ENCODE measurements around the gene RELCH.

DNA sequence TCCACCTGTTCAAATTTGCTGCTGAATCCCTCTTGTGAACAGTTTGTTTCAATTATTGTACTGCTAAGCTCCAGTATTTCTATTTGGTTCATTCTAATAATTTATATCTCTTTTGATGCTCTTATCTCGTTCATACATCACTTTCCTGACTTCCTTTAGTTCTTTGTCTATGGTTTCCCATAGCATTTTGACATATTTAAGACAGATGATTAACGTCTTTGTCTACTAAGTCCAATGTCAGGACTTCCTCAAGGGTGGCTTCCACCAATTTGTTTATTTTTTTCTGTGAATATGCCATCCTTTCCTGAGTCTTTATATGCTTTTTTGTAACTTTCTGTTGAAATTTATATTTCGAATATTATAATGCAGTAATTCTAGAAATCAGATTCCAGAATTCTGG lies 9.8 kb upstream of the RELCH start:
- TF ChIP-seq, protein P1, sequence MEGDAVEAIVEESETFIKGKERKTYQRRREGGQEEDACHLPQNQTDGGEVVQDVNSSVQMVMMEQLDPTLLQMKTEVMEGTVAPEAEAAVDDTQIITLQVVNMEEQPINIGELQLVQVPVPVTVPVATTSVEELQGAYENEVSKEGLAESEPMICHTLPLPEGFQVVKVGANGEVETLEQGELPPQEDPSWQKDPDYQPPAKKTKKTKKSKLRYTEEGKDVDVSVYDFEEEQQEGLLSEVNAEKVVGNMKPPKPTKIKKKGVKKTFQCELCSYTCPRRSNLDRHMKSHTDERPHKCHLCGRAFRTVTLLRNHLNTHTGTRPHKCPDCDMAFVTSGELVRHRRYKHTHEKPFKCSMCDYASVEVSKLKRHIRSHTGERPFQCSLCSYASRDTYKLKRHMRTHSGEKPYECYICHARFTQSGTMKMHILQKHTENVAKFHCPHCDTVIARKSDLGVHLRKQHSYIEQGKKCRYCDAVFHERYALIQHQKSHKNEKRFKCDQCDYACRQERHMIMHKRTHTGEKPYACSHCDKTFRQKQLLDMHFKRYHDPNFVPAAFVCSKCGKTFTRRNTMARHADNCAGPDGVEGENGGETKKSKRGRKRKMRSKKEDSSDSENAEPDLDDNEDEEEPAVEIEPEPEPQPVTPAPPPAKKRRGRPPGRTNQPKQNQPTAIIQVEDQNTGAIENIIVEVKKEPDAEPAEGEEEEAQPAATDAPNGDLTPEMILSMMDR (IDR thresholded peaks at IDR 0.05) = no peak
- TF ChIP-seq POLR2AphosphoS5 (IDR thresholded peaks at IDR 0.05; ENCODE audit: low read depth, low read length) = no peak

Data from Panc1 (cell line).